DOHH2 (cell line): ENCODE results near the gene GUCY1A2.

Experiments
- H3F3A ChIP-seq: fragments of 200-600 bp; sonication (generic), shearing (Covaris generic); 2 replicates; pipeline ENCODE4 v1.6.0; 2016; ENCODE audit warnings: antibody characterized with exemption, mild to moderate bottlenecking; ENCODE audit not compliant: control insufficient read depth, insufficient read depth
- H3K27ac ChIP-seq: fragments of 200-600 bp; sonication (generic); 2 replicates; pipeline ENCODE4 v1.5.1; 2014; ENCODE audit warnings: low read depth, mild to moderate bottlenecking, low read length, moderate library complexity
- H3K27me3 ChIP-seq: fragments of 200-600 bp; sonication (generic); 2 replicates; pipeline ENCODE4 v1.6.1; 2014; ENCODE audit warnings: mild to moderate bottlenecking, low read length, mixed read lengths; ENCODE audit not compliant: control insufficient read depth
- H3K36me3 ChIP-seq: fragments of 200-600 bp; sonication (generic); 2 replicates; pipeline ENCODE4 v1.6.1; 2014; ENCODE audit warnings: mild to moderate bottlenecking, low read length, moderate library complexity, mixed read lengths; ENCODE audit not compliant: control insufficient read depth
- H3K4me1 ChIP-seq: fragments of 200-600 bp; sonication (generic); 2 replicates; pipeline ENCODE4 v1.6.1; 2014; ENCODE audit warnings: mild to moderate bottlenecking, low read length, mixed read lengths; ENCODE audit not compliant: control insufficient read depth
- H3K4me2 ChIP-seq: fragments of 200-600 bp; sonication (generic); 2 replicates; pipeline ENCODE4 v1.6.0; 2014; ENCODE audit warnings: mild to moderate bottlenecking, low read length, moderate library complexity
- H3K4me3 ChIP-seq: fragments of 200-600 bp; sonication (generic); 2 replicates; pipeline ENCODE4 v1.5.1; 2014; ENCODE audit warnings: mild to moderate bottlenecking, low read length, mixed read lengths
- H3K79me2 ChIP-seq: fragments of 200-600 bp; sonication (generic); 2 replicates; pipeline ENCODE4 v1.6.1; 2014; ENCODE audit warnings: mild to moderate bottlenecking, low read length, mixed read lengths; ENCODE audit not compliant: control insufficient read depth
- H3K9me2 ChIP-seq: fragments of 200-600 bp; sonication (generic); replicated peaks from 2 replicates; pipeline ENCODE4 v1.6.1; 2014; ENCODE audit warnings: mild to moderate bottlenecking, low read length, mixed read lengths; ENCODE audit not compliant: control insufficient read depth
- H3K9me3 ChIP-seq: fragments of 200-600 bp; sonication (generic); 2 replicates; pipeline ENCODE4 v1.6.1; 2014; ENCODE audit warnings: antibody characterized with exemption, low read length, mixed read lengths; ENCODE audit not compliant: control insufficient read depth, insufficient read depth
- H4K20me1 ChIP-seq: fragments of 200-600 bp; sonication (generic); 2 replicates; pipeline ENCODE4 v1.6.0; 2014; ENCODE audit warnings: low read depth, mild to moderate bottlenecking, antibody characterized with exemption, low read length, moderate library complexity; ENCODE audit not compliant: control insufficient read depth, insufficient read depth
- EZH2phosphoT487 ChIP-seq: fragments of 200-600 bp; sonication (generic); IDR thresholded peaks from 2 replicates; pipeline ENCODE4 v1.6.1; 2017; ENCODE audit warnings: borderline replicate concordance, mild to moderate bottlenecking, antibody characterized with exemption, low read length, moderate library complexity, mixed read lengths
- TF ChIP-seq, protein P1 (sequence below): fragments of 200-600 bp; sonication (generic); IDR thresholded peaks from one replicate; pipeline ENCODE4 v1.5.1; 2014; ENCODE audit warnings: antibody characterized with exemption, mild to moderate bottlenecking, low read depth, low read length; ENCODE audit not compliant: poor library complexity, severe bottlenecking

GUCY1A2 gene

DNA sequence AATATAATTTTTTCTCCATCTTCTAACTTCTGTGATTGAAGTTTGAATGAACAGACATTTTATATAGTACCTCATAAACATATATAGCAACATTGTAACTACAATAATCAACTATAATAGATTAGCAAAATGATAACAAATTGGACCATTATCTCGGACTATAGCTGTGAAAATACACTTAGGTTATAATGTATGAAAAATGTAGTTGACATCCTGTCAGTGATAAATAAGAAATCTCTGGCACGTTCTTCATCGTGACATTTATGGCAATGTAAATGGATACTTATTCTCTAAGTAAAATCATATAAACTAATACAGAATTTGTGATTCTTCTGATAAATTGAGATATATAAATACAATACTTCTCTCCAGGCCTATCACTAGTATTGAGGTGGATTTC is 333.3 kb downstream of the GUCY1A2 start:
- H3K27me3 ChIP-seq, result no peaks in the 10 kb centered on the region
- no peaks in the 10 kb centered on the region for H3F3A ChIP-seq
- H3K36me3 ChIP-seq, result no peaks in the 10 kb centered on the region
- H3K4me2 ChIP-seq, result no peak overlapping the region
- no peak overlapping the region for H3K27ac ChIP-seq
- H3K4me1 ChIP-seq, result no peaks in the 10 kb centered on the region
- TF ChIP-seq, protein P1, sequence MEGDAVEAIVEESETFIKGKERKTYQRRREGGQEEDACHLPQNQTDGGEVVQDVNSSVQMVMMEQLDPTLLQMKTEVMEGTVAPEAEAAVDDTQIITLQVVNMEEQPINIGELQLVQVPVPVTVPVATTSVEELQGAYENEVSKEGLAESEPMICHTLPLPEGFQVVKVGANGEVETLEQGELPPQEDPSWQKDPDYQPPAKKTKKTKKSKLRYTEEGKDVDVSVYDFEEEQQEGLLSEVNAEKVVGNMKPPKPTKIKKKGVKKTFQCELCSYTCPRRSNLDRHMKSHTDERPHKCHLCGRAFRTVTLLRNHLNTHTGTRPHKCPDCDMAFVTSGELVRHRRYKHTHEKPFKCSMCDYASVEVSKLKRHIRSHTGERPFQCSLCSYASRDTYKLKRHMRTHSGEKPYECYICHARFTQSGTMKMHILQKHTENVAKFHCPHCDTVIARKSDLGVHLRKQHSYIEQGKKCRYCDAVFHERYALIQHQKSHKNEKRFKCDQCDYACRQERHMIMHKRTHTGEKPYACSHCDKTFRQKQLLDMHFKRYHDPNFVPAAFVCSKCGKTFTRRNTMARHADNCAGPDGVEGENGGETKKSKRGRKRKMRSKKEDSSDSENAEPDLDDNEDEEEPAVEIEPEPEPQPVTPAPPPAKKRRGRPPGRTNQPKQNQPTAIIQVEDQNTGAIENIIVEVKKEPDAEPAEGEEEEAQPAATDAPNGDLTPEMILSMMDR, result no peak
- TF ChIP-seq EZH2phosphoT487, result no peak
- no peaks in the 10 kb centered on the region for H4K20me1 ChIP-seq
- no peak overlapping the region for H3K4me3 ChIP-seq
- H3K9me3 ChIP-seq, result no peaks in the 10 kb centered on the region
- H3K9me2 ChIP-seq, result no peaks in the 10 kb centered on the region
- no peaks in the 10 kb centered on the region for H3K79me2 ChIP-seq

DNA sequence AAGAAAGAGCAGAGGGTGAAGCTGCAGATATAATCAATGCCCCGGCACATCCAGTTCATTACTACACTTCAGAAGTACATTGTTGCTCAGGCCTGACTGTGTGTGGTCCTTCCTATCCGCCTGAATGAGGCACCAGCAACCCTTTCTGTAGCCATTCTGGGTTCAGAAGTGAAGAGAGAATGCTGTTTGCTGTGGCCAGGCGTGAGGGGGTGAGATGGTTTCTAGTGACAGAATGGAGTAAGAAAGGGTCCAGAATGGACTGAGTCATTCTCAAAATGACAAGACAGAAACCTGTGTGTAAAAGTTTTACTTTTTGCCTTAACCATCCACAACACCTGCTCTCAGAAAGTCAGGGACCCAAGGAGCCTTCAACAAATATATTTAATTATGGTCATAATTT is 334.8 kb downstream of the GUCY1A2 start:
- Histone ChIP-seq H3F3A (no peaks in the 10 kb centered on the region), H3K9me2 (no peaks in the 10 kb centered on the region), H3K4me1 (no peaks in the 10 kb centered on the region), H3K9me3 (no peaks in the 10 kb centered on the region), H4K20me1 (no peaks in the 10 kb centered on the region), H3K27ac (no peak overlapping the region), H3K79me2 (no peaks in the 10 kb centered on the region), H3K4me3 (no peak overlapping the region), H3K36me3 (no peaks in the 10 kb centered on the region), H3K27me3 (no peaks in the 10 kb centered on the region), H3K4me2 (no peak overlapping the region)
- TF ChIP-seq, protein P1, result no peak
- TF ChIP-seq EZH2phosphoT487, result no peak

DNA sequence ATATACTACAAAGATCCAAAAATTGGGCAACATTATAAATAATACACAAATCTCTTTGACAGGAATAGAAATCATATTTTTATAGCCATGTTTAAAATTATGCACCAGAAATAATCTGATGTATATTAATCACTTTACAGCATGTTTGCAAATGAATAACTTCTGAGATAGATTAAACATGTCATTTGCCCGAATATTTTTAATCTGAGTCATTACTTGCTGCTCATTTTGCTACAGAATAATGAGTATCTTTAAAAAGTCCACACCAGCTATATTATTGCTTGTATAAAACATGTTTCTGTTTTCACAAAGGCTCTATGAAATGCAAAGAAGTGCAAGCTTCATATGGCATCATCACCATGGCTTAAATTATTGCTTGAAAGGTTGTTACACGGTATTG is 336.8 kb downstream of the GUCY1A2 start:
- H4K20me1 ChIP-seq, result no peaks in the 10 kb centered on the region
- no peaks in the 10 kb centered on the region for H3K27me3 ChIP-seq
- H3K36me3 ChIP-seq, result no peaks in the 10 kb centered on the region
- no peaks in the 10 kb centered on the region for H3K9me2 ChIP-seq
- H3K4me3 ChIP-seq, result no peak overlapping the region
- H3K4me1 ChIP-seq, result no peaks in the 10 kb centered on the region
- no peaks in the 10 kb centered on the region for H3F3A ChIP-seq
- TF ChIP-seq, protein P1, result no peak
- H3K79me2 ChIP-seq, result no peaks in the 10 kb centered on the region
- H3K9me3 ChIP-seq, result no peaks in the 10 kb centered on the region
- H3K27ac ChIP-seq, result no peak overlapping the region
- no peak overlapping the region for H3K4me2 ChIP-seq

DNA sequence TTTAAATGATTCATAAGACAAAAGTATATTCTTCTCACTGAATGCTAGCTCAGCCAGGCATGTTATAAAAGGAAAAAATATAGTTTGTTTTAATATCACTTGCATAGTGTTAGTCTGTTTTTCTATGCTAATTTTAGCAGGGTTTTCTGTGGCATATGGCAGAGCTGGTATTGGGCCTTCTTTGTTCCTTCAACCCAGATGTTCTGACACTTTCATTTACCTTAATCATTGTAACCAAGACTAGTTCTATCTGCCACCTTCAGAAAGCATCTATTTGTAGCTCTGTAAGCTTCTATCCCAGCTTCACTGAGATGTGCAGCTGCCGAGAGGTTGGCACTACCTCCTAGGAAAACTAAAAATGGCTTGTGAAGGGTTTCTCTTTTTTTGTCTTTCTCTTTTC is 338.7 kb downstream of the GUCY1A2 start:
- no peaks in the 10 kb centered on the region for H3K9me2 ChIP-seq
- H3K79me2 ChIP-seq, result no peaks in the 10 kb centered on the region
- H3K27me3 ChIP-seq, result no peaks in the 10 kb centered on the region
- no peak overlapping the region for H3K4me3 ChIP-seq
- H4K20me1 ChIP-seq, result no peaks in the 10 kb centered on the region
- H3K4me1 ChIP-seq, result no peaks in the 10 kb centered on the region
- H3K36me3 ChIP-seq, result no peaks in the 10 kb centered on the region
- no peaks in the 10 kb centered on the region for H3F3A ChIP-seq
- no peak overlapping the region for H3K27ac ChIP-seq
- no peak overlapping the region for H3K4me2 ChIP-seq
- TF ChIP-seq, protein P1, result no peak
- TF ChIP-seq EZH2phosphoT487, result no peak
- no peaks in the 10 kb centered on the region for H3K9me3 ChIP-seq
